Stimulated activated CD8-positive, alpha-beta memory T cell treated with anti-CD3 and anti-CD28 coated beads, Interleukin-15, amount 100 ng/mL, for 48 hours (primary cell): Measurements from ENCODE around the gene SLC29A1.

Experiments used
- DNase-seq, 2 donors: peaks; one replicate each; pipeline ENCODE4 v3.0.0-alpha.2; 2020; ENCODE audit warnings: low read depth in 2 of 2

The SLC29A1 gene

DNA sequence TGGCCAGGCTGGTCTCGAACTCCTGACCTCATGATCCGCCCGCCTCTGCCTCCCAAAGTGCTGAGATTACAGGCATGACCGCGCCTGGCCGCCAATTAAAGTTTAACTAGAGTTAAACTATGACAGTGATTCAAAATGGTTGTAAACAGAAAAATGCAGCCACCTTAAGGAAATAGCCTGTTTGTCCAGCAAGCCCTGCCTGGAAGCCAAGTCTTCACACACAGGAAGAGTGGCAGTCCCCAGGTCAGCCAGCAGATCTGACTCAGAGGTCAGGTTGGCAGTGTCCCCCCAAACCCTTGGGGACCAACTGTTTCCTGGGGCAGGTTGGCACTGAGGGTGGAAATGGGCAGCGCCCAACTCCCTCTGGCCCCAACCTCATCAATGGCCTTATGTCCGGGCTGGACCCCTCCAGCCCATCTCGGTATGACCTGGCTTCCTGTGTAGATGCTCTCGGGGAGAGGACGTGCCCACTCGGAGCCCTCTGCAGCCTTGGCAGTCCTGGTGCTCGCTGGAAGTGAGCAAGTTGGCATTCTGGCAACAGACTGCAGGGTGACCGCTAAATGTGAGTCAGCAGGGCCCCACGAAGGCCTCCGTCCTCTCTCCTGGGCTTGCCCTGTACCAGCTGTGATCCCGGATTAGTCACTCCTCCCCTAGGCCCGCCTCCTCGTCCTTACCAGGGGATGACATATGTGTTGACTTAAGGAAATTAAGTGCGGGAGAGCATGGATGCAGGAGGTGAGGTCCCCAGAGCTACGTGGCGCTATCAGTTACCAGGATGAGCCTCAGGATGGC is 13.8 kb downstream of the SLC29A1 start:
- DNase-seq: peak; percentile 56 to 76

DNA sequence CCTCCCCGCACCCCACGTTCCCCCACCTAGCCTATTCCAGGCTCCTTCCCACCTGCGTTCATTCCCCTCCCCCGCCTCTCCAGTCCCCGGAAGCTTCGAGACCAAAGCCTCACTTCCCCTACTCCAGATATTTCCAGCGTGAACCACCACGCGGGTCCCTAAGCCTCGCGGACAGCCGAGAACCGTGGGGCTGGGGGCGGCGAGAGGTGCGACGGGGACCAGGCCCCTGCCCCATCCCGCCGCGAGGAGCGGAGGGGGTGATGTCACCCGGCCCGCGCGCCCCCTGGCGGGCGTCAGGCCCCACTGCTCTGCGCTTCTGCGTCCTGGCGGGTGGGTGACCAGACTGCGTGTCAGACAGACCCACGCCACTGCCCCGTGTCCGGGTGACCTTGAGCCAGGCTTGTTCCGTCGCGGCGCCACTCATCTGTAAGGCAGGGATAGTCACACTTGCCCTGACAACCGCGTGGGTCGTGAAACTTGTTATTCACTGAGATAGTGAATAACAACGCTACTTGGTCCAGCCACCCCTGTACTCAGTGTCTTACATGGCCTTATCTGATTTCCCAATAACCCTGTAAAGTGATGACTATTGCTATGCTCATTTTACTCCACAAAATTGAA is 14.5 kb downstream of the SLC29A1 start:
- DNase-seq: peak; percentile 68 to 82

DNA sequence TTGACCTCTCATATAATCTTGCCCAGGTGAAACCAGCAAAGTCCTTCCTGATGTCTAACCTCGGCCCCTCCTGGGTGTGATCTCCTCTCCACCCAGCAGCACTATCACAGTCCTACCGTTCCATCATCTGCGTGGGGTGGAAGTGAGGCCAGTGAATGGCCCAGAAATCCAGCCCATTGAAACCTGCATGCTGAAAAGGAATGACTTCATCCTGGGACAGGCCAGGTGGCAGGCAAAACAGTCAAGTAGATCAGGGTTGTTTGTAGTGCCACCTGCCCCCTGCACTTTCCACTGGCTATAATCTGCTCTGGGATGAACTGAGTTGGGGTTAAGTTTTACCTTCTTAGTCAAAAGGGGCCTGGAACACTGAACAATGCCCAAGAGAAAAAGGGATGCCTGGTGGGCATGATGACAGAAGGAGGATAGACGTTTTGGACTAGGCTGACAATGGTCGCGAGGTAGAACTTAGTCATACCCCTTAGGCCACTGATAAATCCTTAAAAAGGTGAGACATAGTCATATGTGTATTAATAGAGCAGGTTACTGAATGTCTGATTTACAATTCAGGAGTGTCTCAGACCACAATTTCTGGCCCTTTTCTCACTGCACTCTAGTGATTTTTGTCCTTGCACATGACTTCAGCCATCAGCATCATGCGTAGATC is 15.4 kb downstream of the SLC29A1 start:
- no peak for DNase-seq

DNA sequence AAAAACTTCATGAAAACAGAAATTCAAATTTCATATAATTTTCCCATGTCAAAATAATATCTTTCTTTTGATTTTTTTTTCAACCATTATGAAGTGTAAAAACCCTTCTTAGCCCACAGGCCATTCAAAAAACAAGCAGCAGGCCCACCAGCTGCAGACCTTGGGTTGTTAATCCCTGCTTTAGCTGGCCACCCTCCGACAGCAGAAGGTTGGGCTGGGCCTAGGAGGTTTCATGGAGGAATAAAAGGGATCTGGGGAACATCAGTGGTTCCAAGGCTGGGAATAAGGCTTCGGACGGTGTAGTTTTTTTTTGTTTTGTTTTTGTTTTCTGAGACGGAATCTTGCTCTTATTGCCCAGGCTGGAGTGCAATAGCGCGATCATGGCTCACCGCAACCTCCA is 19.9 kb downstream of the SLC29A1 start:
- no peak for DNase-seq

DNA sequence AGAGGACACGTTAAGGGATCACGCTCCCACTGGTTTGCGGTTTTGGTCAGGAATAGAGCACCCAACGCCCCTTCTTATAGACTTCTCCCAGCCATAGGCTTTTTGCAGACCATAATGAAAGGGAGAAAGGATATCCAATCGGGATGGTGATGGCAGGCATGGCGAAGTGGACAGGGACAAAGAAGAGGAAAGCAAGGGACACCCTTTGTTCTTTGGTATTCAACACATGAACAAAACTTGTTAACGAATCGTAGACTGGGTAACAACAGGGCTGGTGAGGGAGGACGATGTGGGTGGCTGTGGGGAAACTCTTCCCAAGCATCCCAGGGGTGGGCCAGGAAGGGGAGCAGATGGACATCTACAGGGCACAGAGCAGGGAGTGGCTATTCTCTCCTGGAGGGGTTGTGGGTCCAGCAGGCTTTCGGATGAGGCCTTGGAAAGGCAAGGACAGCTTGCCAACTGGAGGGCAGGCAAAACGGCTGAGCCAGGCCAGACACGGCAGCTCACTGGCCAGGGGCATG is 22.1 kb downstream of the SLC29A1 start:
- DNase-seq: no peak

DNA sequence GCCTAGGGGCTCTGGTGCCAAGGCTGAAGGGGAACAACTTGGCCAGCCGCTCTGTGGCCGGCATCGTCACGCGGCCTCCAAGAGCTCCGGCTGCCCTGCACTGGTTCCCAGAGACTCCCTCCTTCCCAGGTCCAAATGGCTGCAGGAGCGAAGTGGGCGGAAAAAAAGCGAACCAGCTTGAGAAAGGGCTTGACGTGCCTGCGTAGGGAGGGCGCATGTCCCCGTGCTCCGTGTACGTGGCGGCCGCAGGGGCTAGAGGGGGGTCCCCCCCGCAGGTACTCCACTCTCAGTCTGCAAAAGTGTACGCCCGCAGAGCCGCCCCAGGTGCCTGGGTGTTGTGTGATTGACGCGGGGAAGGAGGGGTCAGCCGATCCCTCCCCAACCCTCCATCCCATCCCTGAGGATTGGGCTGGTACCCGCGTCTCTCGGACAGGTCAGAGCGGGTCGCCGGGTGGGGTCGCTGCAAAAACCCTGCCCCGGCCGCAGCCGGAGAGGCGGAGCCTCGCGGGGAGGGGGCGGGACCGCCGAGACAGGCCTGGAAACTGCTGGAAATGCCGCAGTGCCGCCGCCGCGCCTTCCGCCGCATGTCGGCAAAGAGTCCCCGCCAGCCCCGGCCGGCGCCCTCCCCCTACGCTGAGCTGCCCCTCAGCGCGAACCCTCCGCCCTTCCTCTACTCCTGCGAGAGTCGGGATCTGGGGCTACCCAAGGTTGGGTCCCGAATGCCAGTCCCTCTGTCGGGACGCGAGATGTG is 22.7 kb downstream of the SLC29A1 start:
- DNase-seq: peak; percentile 83 to 85

DNA sequence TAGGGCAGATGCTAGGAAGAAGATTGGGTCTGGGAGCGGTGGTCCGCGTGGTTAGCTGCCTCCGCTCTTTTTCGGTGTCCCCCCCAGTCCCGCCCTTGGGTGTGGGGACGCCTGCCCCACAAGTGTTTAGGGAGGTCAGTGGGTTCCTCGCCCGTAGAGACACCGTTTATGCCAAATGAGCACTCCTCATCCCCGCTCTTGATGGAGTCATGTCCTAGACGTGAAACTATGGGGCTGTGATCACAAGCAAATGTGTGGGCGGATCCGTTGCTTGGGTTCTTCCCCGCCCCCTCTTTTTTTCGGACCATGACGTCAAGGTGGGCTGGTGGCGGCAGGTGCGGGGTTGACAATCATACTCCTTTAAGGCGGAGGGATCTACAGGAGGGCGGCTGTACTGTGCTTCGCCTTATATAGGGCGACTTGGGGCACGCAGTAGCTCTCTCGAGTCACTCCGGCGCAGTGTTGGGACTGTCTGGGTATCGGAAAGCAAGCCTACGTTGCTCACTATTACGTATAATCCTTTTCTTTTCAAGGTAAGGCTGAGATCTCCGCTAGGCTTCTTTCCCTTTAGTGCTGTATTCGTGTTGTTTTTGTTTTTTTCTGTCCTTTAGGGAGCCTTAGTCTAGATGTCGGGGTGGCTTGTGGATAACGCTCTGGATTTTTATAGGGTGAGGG is 23.4 kb downstream of the SLC29A1 start, which contains the start of gene HSP90AB1:
Gene HSP90AB1, plus strand, starts transcription at position 439 of the 675 bp plus-strand sequence. CDS start 1,529 bp downstream, outside the sequence.
- DNase-seq: peak; percentile 93 to 95

DNA sequence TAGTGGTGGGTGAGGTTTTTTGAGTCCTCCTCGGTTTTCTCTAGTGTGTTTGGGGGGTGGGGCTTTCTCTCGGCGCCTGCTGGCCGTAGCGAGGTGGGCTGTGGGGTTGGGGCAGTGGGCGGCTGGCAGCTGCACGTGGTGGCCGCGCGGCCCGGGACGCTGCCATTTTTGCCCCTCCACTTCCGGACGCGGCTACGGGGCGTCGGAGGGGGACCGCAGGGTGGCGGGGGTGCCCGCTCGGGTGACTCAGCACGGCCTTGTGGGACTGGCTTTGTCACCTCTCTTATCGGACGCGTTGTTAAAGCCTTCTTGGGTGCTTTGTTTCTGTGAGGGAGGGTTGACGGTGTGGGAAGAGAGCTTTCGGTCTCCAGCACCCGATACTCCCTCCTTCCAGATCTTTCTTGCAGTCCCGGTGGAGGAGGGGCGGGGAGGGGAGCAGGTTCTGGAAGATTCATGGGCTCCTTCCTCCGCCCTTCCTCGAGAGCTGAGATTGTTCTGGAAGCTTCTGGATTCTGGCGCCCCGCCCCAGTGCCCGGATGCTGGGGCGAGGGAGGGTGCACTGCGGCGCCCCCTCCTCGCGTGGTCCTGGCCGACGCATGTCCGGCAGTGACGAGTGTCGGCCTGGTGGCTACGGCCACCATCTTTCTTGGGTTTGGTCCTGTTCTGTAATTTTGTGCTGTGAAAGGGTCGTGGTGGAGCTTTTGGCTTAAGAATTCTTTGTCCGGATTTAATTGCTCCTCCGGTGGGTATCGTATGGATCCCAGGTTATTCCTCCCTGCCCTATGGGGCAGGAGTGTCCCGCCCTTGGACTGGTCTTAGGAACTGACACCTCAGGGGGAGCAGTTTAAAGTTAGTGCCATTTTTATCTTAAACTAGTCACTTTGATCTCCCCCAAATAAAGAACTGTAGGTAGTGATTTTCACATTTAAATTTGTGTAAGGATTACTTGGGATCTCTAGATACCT is 24.2 kb downstream of the SLC29A1 start:
- peak; percentile 81 to 82 for DNase-seq

DNA sequence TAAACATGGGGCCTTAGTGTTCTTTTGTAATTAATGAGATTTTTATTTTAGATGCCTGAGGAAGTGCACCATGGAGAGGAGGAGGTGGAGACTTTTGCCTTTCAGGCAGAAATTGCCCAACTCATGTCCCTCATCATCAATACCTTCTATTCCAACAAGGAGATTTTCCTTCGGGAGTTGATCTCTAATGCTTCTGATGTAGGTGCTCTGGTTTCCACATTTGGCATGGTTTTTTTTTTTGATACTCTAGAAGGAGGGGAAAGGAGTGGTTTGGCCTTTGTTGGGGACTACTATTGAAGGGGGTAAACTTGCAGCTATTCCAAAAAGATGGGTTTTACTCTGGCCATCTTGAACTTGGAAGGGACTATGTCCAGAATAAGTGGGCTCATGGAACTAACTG is 25.2 kb downstream of the SLC29A1 start:
- no peak for DNase-seq

DNA sequence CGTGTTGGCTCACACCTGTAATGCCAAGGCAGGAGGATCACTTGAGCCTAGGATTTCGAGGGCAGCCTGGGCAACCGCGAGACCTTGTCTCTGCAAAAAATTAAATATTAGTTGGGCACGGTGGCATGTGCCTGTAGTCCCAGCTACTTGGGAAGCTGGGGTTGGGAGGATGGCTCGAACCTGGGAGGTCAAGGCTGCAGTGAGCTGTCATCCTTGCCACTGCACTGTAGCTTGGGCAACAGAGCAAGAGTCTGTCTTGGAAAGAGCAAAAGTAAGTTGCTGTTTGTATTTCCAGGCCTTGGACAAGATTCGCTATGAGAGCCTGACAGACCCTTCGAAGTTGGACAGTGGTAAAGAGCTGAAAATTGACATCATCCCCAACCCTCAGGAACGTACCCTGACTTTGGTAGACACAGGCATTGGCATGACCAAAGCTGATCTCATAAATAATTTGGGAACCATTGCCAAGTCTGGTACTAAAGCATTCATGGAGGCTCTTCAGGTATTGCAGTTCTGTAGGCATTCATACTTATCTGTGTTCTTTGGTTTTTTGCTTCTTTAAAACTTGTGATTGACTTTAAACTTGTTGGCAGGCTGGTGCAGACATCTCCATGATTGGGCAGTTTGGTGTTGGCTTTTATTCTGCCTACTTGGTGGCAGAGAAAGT is 25.8 kb downstream of the SLC29A1 start:
- DNase-seq: no peak

DNA sequence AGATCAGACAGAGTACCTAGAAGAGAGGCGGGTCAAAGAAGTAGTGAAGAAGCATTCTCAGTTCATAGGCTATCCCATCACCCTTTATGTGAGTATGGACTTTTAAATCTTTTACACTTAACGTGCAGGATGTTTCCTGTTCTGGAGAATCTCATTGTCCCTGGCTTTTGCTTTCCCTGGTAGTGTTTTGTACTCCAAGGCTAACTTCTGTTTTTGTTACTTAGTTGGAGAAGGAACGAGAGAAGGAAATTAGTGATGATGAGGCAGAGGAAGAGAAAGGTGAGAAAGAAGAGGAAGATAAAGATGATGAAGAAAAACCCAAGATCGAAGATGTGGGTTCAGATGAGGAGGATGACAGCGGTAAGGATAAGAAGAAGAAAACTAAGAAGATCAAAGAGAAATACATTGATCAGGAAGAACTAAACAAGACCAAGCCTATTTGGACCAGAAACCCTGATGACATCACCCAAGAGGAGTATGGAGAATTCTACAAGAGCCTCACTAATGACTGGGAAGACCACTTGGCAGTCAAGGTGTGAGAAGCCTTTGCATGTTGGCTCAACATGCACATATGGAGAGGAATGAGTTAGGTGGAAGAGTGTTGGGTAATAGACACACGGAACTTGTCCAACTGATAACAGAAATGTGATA is 26.8 kb downstream of the SLC29A1 start:
- no peak for DNase-seq

DNA sequence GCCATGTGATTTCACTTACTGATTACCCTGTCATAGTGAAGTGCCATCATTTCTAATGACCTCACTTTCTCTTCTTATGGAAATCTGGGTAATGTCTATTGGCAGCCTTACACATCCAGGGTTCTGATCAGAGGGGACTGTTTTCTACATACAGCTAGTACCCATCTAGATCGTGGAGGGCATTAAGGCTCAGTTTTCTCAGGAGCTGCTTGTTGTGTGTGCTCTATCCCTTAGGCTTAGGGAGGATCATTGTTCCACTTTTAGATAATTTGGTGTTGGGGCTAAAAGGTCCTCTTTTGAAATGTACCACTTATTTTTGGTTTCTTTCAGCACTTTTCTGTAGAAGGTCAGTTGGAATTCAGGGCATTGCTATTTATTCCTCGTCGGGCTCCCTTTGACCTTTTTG is 27.3 kb downstream of the SLC29A1 start:
- DNase-seq: no peak

DNA sequence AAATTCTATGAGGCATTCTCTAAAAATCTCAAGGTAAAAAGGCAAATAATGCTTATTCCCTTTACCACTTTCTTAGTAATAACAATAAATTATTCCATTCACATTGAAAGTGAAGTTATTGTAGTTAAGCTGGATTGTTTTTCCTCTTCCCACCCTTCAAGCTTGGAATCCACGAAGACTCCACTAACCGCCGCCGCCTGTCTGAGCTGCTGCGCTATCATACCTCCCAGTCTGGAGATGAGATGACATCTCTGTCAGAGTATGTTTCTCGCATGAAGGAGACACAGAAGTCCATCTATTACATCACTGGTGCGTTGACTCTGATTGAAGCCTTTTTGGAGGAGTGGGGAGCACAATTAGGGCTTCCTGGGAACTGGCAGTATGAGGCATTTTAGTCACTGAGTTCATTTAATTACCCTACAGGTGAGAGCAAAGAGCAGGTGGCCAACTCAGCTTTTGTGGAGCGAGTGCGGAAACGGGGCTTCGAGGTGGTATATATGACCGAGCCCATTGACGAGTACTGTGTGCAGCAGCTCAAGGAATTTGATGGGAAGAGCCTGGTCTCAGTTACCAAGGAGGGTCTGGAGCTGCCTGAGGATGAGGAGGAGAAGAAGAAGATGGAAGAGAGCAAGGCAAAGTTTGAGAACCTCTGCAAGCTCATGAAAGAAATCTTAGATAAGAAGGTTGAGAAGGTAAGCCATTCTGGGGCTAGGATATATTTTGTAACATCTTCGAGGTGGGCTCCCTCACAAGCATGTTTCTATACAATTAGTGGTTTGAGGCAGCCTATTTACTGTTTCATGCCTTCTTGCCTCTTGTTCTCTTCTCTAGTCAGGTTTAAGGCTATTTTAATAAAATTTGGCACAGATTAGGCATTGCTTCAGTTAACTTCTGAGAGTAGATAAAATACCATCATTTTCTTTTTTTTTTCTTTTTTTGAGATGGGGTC is 28.5 kb downstream of the SLC29A1 start:
- no peak for DNase-seq

DNA sequence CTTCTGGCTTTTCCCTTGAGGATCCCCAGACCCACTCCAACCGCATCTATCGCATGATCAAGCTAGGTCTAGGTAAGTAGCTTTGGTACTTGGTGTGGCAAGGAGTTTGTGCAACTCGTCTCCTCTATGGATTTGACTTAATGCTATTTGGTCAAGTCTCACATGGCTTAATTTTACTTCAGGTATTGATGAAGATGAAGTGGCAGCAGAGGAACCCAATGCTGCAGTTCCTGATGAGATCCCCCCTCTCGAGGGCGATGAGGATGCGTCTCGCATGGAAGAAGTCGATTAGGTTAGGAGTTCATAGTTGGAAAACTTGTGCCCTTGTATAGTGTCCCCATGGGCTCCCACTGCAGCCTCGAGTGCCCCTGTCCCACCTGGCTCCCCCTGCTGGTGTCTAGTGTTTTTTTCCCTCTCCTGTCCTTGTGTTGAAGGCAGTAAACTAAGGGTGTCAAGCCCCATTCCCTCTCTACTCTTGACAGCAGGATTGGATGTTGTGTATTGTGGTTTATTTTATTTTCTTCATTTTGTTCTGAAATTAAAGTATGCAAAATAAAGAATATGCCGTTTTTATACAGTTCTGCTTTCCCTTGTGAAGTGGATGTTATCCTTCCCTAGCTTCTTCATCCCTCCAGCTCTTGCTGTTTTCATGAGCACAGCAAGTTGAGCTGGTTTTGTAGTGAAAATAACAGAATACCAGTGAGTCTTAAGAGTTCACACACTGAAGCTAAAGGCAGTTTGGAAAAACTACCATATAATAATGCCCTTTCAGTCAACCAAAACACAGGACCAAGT is 30.1 kb downstream of the SLC29A1 start:
- no peak for DNase-seq

DNA sequence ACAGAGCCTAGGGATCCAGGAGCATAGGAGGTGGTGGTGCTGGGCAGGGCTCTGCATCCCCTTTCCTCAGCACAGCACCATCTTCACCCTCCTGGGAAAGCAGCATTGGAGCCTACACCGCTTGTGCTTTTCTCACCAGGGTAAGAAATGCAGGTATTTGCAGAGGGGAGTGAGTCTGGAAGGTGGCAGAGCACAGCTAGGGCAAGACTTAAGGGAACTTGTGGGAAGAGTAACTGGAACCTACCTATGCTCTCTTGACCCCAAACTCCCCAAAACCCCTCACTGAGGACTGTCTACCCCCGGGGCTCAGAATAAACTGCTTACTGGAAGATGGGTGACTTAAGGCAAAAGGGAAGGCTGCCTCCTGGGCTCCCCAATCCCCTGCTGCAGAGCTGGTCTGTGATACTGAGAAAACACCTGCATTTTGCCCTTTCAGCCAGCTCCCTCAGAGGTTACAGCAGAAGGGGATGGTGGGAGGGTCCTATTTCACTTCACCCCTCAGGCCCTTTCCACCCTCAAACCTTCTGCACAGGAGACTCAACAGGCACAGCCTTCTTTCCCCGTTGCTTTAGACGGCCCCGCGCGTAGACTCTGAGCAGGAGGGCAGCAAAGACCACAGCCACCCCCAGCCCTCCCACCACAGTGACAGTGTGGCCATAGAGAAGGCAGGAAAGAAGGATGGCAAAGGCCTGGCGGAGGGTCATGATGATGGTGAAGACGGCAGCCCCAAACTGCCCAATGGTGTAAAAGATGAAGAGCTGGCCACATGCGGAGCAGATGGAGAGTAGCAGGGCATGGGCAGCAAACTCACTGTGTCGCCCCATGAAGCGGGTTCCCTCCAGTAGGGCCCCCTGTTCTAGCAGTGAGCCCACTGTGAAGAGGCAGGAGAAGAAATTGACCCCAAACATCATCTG is 31.1 kb downstream of the SLC29A1 start:
- no peak for DNase-seq
